ENCODE data around the gene TTLL5.
A peak's percentile ranks its signal among the peaks of the same experiment; 100 is the strongest.

TTLL5 gene, protein sequence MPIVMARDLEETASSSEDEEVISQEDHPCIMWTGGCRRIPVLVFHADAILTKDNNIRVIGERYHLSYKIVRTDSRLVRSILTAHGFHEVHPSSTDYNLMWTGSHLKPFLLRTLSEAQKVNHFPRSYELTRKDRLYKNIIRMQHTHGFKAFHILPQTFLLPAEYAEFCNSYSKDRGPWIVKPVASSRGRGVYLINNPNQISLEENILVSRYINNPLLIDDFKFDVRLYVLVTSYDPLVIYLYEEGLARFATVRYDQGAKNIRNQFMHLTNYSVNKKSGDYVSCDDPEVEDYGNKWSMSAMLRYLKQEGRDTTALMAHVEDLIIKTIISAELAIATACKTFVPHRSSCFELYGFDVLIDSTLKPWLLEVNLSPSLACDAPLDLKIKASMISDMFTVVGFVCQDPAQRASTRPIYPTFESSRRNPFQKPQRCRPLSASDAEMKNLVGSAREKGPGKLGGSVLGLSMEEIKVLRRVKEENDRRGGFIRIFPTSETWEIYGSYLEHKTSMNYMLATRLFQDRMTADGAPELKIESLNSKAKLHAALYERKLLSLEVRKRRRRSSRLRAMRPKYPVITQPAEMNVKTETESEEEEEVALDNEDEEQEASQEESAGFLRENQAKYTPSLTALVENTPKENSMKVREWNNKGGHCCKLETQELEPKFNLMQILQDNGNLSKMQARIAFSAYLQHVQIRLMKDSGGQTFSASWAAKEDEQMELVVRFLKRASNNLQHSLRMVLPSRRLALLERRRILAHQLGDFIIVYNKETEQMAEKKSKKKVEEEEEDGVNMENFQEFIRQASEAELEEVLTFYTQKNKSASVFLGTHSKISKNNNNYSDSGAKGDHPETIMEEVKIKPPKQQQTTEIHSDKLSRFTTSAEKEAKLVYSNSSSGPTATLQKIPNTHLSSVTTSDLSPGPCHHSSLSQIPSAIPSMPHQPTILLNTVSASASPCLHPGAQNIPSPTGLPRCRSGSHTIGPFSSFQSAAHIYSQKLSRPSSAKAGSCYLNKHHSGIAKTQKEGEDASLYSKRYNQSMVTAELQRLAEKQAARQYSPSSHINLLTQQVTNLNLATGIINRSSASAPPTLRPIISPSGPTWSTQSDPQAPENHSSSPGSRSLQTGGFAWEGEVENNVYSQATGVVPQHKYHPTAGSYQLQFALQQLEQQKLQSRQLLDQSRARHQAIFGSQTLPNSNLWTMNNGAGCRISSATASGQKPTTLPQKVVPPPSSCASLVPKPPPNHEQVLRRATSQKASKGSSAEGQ (N-terminal part only)

DNA sequence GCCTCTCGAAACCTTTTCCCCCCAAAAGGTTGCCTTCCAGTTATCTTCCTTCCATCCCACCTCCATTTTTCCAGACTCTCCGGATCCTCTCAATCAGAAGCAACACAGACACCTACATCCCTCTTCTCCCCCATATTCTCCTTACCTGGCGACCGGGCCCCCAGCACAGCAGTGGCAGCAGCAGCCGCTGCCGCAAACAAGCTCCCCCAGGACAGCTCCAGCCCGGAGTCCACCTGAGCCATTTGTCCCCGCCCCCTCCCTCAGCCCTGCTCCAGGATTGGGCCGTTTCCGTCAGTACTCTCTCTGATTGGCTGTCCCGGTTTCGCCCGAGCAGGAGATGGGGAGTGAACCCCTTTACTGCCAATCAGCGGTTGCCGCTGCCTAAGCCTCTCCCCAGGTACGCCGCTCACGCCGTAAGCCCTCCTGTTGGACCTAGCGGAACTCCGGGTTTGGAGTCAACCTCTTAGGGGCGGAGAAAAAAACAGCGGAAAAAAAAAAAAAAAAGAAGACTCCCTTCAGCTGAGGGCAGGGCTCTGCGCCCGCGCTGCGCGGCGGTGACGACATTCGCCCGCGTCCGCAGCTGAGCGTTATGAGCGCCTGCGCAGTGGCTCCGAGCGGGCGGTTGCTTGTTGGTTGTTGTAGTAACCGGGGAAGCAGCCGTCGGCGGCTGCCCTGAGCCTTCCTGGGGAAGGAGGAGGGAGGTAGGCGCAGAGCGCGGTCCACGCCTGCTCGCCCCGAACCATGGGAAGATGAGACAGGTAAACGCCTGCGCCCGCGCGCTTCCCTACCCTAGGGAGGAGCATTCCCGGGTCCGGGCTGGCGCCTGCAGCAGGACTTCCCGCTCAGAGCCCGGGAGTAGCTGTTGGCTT, at the start of gene TTLL5, which contains the start of gene ERG28:
TTLL5 (plus strand) TSS at position 617 of the 869 bp plus-strand sequence. CDS start 1,904 bp downstream, outside the sequence.
ERG28 (minus strand) TSS at position 247 of the 869 bp plus-strand sequence. CDS start 3,374 bp downstream, outside the sequence.
- DNase-seq = peak; percentile 99

DNA sequence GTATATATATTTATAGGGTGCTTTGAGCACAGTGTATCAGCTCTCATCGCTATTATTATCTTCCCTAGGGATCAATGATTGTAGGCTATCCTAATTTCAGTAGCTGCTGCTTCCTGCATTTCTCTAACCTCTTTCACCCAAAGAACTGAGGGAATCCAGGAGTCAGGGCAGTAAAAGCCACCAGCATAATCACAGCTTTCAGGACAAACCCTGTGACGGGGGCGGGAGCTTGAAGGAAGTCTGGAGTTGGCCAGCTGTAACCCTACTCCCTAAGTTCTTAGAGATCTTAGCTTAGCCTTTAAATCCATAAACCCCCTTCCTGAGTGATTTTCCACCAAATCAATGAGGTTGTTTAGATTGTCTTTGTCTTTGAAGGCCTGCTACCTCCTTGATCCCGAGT, 48.9 kb upstream of the TTLL5 start:
- no peak for DNase-seq

DNA sequence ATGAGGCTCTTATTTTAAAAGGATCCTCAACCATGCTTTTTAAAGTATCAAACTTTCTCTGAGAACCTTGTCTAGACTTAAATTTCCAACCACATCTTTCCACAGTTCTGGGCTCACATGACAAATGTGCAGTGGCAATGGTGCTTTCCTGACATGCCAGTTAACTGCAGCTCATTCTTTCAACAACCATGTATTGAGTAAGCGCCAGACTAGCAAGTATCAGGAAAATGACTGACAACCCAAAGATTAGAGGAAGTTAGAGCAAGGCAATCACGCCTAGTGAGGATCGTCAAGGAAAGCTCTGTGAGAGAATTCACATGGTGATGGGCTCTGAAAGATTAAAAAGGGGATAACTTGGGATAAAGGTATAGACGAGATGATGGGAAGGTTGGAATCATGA, 46.9 kb upstream of the TTLL5 start:
- no peak for DNase-seq

DNA sequence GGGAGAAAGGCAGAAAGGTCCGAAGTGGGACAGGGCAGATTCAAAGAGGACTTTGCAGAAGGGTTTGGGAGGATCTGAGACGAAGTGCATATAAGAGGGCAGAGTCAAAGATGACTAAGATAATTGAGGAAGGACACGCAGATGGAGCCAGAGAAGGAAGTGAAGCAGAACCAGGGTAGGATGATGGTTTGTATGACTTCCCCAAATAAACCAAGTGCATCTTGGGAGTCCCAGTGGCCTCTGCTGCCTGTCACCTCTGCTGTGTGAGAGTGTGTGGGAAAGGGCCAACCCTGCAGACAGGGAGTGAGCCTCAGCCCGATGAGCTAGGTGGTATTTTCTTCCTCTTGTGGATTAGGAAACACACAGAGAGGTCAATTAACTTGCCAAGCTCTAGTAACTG, 45.8 kb upstream of the TTLL5 start:
- no peak for DNase-seq

DNA sequence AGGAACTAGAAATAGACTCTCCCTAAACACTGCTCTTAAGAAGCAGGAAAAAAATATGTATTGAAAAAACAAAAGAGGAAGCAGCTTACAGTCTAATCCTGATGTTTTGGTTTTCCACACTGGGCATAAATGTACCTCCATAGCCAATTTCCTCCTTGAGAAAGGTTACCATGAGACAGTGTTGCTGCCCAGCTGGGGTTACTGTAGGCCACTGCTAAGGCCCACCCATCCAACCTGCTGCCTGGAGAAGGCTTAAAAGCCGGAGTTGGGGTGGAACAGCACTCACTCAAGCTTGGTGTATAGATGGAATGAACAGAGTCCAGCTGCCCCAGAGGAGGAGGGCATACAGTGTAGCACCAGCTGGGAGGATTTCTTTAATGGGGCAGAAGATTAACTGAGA, 41.5 kb upstream of the TTLL5 start:
- no peak for DNase-seq

DNA sequence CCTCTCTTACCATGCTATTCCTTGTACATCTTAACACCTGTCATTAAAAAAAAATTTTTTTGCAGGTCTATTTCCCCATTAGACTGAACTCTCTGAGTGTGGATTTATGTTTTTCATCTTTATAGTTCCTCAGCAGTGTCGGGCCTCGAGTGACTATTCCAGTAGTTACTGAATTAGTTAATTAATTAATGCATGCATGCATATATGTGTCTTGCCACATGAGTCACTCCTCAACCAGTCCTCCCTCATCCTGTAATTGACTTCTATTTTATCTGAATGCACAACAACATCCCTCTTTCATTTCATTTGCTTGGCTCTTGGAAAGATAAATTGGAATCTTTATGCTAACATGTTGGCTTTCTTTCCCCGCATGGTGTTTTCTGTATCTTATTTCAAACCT, 36.0 kb upstream of the TTLL5 start:
- no peak for DNase-seq

DNA sequence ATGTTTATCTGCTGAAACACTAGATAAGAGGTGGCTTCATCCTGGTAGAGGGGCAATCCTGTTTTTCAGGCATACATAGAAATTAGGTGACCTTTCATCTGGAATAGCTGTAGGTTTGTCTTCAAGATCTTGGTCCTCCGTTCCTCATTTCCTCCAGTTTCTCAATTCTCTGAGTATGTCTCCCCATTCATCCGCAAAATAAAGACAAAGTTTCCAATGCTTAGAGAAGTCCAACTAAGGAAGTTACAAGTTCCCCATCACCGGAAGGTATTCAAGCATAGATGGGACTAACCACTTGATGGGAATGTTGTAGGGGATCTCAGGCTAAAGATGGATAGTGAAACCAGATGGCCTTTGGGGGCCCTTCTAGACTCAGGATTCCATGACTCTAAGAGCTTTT, 34.6 kb upstream of the TTLL5 start:
- no peak for DNase-seq

DNA sequence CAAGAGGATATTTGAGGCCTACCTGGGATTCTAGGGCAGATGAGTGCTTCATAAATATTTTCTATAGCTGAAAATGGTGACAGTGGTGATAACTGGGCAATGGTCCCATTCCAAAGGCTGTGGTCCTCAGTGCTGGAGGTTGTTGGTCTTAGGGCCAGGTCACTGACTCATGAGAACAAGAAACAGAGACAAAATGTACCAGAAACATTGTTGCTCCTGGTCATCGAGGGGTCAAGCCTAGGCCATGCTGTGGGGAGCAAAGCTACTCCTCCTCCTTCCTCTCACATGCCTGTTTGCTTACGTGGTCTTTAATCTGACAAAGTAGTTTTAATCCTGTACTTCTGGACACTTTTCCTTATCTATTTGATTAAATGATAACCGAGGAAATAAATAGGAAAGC, 34.2 kb upstream of the TTLL5 start:
- DNase-seq = no peak

DNA sequence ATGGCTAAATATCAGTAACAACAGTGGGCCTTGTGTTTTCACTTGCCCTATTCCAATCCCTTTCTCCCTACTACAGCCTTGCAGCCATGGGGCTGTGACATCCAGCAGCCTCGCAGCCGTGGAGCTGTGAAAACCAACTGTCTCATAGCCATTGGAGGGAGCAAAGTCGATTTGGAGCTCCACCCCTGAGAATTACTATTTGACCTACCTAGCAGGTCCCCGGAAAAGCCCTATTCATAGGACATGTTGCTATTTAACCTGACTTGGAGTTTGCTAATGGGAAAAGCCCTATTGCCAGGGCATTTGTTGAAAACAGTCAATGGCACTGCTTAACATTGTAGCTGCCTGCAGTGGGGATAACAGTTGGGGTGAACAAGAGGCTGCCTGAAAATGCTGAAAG, 33.6 kb upstream of the TTLL5 start:
- DNase-seq = no peak

DNA sequence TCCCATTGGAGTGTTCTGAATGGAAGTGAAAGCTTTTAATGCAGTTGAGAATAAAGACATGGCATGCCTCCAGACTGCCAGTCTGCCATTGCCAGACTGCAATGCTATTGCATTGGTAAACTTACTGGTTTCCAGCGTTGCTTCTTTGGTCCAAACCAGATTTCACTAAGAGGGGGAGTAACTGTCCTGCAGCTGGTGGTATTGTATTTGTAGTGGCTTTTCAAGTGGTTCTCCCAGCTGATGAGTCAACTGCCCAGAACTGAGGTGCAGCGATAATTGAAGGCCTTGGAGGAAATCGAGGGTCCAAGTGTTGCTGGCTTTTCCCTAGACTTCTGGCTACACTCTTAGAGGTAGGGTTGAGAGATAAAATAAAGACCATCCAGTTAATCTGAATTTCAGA, 32.2 kb upstream of the TTLL5 start:
- DNase-seq = no peak

DNA sequence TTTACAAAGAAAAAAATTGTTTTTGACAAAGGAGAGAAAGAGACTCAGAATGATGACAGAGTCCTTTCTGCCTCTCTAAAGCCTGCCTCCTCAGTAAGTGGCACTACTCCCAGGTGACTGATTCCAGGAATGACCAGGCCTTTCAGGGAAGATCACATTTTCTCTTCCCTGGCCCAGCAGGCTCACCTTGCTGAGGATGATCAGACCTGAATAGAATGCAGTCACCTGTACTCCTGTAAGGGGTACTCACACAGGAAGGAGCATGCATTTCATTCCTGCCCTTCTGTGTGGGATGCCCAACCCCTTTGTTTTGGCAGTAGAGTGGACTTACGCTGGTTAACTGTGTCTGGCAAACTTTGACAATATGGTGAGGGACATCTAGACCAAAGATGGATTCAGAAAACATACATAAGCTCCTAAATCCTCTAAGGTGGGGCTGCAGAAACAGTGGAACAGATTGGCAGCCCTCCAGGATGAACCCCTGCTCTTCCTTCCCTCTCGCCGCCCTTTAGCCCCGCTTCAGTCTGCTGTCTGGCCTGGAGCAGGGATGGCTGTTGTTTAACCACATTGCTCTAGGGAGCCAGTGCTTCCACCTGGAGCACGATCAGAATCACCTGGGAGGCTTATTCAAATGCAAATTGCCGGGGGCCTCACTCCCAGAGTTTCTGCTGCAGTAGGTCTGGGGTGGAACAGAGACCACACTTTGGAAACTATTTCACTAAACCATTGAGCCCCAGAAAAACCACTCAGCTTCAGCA, 30.2 kb upstream of the TTLL5 start:
- DNase-seq = no peak

DNA sequence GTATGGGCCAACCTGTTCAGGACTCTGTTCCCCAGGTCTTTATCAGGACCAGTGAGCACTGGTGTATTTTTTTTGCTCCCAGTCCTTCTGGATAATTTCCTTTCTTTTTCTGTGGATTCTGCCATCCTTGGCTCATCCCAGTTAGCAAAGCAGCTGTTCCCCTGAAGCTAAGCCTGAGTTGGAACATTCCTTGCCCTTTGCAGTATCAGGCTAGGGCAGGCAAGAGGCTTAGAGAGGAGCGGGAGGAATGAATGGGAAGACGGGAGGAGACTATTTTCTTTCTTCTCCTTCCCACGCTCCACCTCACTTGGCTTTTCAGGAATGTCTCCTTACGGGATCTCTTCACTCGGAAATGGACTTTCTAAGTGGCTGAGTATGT, 29.6 kb upstream of the TTLL5 start:
- no peak for DNase-seq

DNA sequence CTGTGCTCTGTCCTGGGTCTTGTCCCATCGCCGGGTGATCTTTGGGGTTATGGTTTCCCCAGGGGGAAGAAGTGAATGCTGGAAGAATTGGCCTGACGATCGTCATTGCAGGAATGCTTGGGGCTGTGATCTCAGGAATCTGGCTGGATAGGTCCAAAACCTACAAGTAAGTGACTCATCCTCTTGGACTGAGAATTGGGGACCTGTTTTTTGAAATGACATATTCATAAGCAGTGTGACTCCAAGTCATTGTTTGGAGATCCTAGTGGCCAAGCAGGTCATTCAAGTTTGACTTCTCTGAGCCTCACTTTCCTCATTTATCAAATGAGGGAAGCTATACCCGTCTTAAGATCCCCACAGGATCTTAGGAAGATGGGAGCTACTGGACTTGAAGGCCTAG, 26.2 kb upstream of the TTLL5 start:
- no peak for DNase-seq

DNA sequence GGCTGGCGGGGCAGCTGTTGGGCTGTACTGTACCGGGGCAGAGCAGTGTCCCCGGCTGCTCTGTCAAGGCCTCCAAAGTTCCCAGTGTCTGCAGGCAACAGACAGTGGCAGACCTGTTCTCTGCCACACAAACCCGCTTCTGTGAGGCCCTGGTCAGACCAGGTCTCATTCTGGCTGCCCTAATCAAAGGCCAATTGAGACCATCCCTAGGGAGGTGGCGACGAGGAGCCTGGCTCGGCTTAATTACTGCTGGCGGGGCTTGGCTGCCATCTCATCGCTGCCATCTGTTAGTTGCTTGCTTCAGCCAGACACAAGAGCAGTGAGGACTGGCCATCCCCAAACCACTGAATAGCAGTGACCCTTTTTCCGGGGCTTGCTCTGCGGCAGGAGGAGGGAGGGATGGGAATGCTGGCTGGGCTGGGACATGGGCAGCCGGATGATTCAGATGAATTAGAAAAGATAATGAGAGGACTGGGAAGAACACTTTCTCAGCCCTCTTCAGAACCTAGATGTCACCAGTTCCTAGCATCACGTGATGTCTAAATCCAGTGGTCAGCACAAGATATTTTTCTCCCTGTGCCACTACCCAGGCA, 24.9 kb upstream of the TTLL5 start:
- no peak for DNase-seq

DNA sequence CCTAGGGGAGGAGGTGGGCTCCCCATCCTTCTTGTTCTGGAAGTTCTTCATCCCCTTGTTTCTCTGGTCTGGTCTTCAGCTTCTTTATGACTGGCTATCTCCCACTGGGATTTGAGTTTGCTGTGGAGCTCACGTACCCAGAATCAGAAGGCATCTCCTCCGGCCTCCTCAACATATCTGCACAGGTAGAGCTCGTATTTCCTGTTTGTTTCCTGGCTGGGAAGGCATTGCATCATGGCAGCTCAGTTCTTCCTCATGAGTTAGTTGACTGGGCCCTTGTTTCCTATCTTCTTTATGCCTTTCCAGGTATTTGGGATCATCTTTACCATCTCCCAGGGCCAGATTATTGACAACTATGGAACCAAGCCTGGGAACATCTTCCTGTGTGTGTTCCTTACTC, 20.2 kb upstream of the TTLL5 start:
- DNase-seq = no peak

DNA sequence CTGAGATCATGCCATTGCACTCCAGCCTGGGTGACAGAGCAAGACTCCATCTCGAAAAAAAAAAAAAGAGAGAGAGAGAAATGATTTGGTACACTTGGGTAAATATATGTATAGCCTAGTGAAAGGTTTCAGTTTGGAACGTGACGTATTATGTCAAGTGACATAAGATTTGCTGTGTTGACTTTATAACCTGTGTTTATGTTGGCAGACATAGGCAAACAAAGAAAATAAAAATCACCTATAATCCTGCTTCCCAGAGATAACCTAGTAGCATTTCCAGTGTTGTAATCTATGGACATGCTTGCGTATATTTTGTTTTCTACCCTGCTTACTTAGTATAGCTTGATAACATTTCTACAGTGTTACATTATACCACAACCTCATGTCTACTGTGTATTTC, 17.1 kb upstream of the TTLL5 start:
- DNase-seq = no peak

DNA sequence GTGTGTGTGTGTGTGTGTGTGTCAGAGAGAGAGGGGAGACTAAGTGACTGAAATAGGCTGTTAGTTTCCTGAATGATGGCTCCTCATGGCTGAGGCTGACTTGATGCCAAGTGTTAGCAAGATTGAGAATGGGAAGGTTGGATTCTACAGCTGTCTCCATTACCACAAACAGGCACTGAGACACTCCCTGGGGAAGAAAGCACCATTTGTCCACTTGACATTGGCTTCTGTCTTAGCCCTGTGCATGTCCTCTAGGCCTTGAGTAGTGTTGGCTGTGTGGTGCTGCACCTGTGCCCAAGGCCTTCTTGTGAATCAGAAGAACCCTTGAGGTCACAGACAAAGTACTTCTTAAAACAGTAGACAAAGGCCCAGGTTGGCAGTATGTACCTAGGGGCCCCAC, 16.0 kb upstream of the TTLL5 start:
- DNase-seq = no peak

DNA sequence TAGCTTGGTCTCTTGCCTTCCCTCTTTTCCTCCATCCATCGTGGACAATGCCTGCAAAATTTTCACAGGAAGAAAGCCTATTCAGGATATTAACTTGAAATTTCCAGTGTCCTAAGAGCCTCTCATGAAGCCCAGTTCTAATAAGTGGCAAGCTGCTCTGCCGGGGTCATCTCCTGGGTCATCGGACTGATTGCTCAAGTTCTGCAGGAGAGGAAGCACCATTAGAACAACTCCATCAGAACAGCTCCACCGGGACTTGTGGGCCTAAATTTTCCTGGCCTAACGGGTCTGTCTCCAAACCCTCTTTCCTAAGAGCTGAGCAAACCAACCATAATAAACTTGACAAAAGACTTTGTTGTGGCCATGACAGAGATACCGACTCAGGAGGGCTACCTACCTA, 14.3 kb upstream of the TTLL5 start:
- DNase-seq = no peak

DNA sequence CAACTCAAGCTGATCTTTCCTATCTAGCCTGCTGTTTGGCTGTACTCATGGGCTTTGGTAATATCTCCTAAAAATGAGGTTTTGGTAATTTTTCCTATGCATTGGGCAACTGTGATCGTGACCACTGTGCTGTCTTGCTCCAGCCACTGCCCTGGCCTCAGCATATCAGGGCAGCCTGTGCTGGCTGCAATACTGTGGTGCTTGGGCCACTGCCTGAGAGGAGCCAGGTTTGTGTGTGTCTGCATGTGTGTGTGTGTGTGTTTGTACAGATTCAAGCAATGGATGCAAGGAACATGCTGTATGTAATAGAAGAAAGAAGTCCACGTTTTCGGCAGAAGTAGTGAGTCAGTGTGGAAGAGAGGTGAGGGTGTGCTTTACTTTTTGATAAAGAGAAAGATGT, 13.4 kb upstream of the TTLL5 start:
- no peak for DNase-seq

DNA sequence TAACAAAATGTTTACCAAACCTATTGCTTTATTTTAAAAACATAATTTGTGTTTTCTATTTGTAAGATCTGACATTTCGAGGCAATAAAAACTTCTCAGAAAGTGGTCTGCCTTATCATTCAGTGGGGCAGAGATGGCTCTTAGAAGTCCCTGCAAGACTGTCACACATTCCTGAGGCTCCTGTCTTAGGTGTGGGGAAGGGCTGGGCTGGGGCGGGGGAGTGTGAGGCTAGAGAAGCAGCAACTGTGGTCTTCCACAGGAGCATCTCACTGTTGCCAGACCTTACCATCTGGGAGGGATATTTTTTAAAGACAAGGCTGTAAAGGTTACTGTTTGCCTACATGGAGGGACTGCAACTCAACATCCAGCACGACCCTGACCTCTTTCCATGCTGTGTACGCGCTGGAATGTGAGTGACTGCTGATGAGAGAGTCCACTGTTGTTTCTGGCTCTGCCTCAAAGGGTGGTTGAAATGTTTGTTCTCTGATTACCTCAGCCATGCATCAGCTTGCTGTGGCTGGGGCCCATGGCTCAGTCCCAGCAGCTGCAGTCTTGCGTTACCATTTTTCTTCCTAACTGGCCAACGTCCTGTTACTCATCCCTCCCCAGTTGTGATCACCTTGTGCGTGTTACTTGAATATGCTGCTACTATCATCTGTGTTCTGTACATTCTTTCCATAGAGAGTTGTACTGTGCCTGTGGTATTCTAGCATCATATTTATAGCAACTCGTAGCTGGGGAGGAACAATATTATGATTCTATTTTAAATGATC, 12.8 kb upstream of the TTLL5 start:
- DNase-seq = peak; percentile 86
